GM21576 (cell line): Measurements from ENCODE around the gene BCL2.

Experiments
- ATAC-seq: cut with Tn5 transposase; IDR thresholded peaks from one replicate; pipeline ENCODE4 v1.9.1; 2021; ENCODE audit warnings: mild to moderate bottlenecking, moderate library complexity; ENCODE audit not compliant: unreplicated experiment

BCL2 gene

GRCh38 chr18:63098018-63098981 is 221.3 kb downstream of the BCL2 start:
- ATAC-seq, result peak; percentile 76

DNA sequence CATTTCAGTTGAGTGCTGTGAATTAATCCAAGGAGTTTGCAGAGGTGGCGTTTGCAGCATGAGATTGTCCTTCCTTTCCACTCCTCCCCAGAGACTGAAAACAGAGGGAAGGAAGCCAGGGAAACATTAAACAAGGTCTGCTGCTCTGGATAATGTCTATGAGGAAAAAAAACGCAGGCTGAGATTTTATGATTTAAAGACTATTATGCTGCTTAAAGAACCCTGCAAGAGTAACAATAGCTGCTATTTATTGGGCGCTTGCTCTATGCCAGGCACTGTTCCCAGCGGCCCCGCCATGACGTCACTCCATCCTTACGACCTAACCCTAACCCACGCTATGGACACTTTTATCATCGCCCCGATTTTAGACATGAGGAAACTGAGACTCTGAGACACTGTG is 222.4 kb downstream of the BCL2 start:
- no peak for ATAC-seq

DNA sequence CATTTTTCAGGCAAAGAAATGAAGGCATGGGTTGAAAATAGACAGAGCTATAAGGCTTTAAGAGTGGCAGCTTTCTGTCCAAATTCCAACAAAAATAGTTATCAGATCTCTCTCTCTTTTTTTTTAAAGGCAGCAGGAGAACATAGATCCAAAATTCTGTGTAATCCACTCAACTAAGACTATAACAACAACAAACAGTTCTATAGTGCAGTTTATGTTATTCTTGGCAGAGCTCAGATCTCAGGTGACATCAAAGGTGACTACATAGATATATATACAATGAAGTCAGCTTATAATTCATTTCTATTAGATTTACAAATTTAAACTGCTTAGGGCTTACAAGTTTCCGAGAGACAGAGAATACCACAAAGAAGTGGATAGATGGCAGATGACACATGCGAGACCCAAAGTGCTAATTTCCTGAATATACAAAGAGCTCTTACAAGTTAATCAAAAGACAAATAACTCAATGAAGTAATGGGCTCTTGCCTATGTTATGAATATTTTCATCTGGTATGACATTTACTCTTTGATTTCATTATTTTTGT is 223.2 kb downstream of the BCL2 start:
- ATAC-seq, result no peak

DNA sequence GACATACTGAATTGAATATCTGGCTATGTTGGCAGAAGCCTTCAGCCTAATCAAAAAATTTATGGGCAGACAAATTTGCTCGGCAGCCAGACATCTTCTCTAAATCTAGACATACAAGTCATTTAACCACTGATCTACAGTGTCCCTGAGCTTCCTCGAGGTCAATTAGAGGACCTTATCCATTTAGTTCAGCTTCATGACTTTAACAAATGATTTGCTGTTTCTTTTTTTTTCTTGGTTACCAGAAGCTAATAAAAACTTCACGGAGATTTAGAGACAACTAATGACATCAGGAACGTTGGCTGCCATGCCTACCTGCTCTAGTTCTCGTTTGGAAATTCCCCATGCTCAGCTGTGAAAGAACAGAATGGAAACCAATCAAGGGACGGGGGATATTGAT is 223.8 kb downstream of the BCL2 start:
- ATAC-seq, result no peak

DNA sequence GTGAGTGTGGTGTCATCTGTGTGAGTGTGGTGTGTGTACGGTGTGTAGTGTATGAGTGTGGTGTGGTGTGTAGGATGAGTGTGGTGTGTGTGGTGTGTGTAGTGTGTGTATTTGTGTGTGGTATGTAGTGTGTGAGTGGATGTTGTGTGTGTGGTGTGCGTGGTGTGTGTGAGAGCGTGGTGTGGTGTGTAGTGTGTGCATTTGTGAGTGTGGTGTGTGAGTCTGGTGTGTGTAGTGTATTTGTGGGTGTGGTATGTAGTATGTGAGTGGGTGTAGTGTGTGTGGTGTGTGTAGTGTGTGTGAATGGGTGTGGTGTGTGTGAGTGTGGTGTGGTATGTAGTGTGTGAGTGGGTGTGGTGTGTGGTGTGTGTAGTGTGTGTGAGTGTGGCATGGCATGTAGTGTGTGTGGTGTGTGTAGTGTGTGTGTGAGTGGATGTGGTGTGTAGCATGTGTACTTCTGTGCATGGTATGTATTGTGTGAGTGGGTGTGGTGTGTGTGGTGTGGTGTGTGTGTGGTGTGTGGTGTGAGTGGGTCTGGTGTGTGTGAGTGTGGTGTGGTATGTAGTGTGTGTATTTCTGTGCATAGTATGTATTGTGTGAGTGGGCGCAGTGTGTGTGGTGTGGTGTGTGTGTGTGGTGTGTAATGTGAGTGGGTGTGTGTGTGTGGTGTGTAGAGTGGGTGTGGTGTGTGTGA is 227.8 kb downstream of the BCL2 start:
- ATAC-seq, result no peak

- no peak for ATAC-seq
These were observed 229.2 kb downstream of the BCL2 start for GRCh38 chr18:63090334-63090733.

DNA sequence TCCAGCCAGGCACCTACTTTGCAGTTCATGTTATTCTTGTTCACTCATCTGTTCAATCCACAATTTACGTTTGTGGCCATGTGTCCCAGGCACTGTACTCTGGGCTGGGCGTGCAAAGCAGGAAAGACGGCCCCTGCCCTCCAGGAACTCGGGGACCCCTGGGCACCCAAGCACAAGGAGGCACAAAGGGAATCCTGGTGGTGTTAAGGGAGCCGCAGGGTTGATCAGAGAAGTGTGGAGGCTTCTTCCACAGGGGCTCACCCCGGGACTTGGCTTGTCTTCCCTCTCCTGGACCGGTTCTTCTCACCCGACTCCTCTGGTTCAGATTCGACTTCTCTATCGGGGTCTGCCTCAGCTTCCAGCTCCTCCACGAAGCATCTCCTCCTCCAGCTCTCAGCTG is 230.5 kb downstream of the BCL2 start:
- no peak for ATAC-seq

DNA sequence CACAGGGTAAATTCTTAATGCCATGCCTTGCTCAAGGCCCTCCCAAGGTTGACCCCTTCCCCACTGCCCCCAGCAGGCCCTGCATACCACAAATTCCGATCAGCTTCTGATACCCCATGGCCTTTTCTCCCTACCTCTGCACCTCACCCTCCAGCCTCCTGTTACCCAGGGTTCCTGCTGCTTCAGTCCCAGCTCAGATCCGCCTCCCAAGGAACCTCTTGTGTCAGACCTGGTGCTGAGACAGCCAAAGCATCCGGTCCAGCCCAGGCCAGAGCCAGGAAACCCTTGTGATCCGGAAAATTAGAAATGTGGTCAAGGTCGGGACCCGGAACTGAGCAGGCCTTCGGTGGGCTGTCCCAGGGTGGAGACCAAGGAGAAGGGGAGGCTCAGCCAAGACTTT is 231.3 kb downstream of the BCL2 start:
- no peak for ATAC-seq

GRCh38 chr18:63087421-63088230 is 231.9 kb downstream of the BCL2 start:
- no peak for ATAC-seq

DNA sequence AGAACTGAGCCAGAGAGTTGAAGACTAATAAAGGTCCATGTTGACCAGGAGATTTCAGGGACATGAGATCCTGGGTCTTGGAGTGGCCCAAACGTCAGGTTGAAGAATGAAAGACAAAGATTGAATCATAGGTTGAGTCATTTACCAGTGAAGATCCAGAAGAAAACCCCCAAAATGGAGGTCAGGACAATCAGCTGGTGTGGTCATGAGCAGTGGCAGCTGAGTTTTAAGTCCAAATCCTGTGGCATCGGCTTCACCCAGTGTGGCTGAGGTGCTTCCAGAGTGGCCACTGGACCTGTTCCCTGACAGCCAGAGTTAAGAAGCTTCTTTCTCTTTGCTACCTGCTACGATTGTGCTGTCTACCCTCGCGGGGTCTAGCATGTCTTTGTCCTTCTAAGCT is 234.0 kb downstream of the BCL2 start:
- no peak for ATAC-seq

DNA sequence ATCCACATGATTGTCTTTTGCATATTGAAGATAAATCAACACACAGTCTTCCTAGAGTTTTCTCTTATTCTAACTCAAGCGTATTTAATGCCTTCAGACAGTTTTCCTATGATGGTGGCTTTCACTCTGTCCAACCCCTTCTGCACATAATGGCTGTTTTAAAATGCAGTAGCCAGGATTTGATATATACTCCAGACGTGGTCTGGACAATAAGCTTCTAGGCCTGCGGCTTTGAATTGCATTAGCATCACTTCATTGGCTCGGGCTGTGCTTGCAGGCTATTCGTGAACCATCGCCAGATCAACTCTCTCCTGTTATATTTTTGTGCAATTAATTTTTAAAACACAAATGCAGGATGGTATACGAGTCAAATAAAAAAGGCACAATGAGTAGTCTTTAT is 235.3 kb downstream of the BCL2 start:
- no peak for ATAC-seq

DNA sequence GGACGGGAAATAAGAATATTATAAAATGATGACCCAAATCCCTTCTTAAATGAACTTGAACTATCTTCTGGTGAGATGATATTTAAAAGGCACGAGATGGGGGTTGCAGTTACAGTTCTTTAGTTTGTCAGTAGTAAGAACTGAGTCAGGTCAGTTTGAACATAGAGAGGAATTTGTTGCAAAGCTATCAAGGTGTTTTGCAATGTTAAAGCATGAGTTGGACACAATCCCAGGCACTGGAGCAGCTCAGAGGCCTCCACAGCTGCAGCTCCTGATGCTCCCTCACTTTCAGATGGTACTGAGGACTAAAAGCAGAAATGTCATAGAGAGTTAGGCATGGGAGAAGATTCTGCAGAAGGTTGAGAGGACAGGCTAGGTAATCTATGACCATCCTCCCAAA is 236.0 kb downstream of the BCL2 start:
- ATAC-seq, result no peak

DNA sequence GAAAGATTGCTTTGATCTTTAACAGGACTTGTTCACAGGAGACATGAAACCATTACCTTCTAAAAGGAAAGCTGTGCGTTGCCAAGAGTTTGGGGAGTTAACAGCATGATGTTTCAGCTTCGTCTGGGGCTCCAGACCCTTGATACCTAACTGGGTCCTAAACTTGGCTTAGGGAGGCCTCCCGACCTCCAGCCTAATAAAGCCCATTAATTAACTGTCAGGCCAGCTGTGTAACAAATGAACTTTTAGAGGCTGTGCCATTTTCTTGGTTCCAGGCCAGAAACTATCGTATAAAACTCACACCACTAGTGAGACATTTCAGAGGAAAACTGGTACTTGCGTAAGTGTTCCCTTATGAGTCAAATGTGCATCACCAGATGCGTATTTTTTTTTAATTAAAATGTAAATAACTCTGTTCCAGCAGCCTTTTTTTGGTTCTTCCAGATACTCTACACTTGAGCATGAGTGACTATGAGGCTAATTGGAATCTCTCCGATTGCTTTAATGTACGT is 236.5 kb downstream of the BCL2 start:
- no peak for ATAC-seq

- no peak for ATAC-seq
These were observed 237.1 kb downstream of the BCL2 start for GRCh38 chr18:63082366-63083019.

- ATAC-seq, result peak; percentile 40
These were observed 240.5 kb downstream of the BCL2 start for GRCh38 chr18:63079114-63079513.

GRCh38 chr18:63078471-63078870 is 241.1 kb downstream of the BCL2 start:
- ATAC-seq, result peak; percentile 88

- ATAC-seq, result no peak
These were observed 244.6 kb downstream of the BCL2 start for GRCh38 chr18:63074981-63075404.

DNA sequence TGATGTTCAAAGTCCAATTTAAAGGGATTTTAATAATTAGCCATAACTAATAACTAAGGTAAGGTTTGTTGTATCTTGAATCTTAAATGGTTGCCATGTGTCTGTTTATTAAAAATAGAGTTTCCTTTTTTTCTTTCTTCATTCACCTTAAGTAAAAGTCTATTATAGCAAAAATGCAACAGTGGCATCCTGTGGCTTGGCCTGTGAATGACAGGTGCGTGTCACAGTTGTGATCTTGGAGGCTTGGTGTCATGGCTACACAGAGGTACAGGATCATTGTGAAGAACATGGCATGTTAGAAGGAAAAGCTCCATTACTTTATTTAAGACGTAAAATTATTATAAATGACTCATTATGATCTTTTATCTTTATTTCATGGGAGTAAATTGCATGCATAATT is 246.1 kb downstream of the BCL2 start:
- ATAC-seq, result peak; percentile 43
